DMS53 (cell line): ENCODE data around the gene SMYD5.
"Not testable (repeated sequence)": the region's sequence is repeated elsewhere in the genome, so short reads cannot be mapped to it uniquely, and the experiment has no call there.

ENCODE experiments used
- DNase-seq: peaks from one replicate; lab custom pipeline; 2025; lab: John Stamatoyannopoulos, UW

The SMYD5 gene

GRCh38 chr2:73214120-73215035 lies at the start of gene SMYD5:
Gene SMYD5 (plus strand): TSS chr2:73214245. CDS start chr2:73214267, 22 bp downstream.
- DNase-seq: peak; percentile 93

DNA sequence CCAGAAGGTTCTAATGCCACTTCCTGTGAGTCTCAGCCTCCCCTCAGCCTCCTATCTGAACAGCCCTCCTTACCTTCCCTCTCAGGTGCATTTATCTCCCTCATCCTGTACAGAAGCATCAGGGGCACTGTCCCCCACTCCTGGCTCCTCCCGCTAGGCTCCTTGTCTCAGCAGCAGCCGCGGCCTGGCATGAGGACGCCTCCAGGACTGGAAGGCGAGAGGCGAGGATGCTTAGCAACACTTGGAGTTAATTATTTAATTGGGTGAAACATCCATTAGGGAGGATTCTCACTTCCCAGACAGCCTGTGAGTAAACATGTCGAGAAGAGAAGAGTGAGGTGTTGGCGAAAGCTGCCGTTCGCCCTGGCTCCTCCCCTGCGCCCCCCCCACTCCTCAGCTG lies 48.1 kb upstream of the SMYD5 start:
- not testable (repeated sequence) for DNase-seq

DNA sequence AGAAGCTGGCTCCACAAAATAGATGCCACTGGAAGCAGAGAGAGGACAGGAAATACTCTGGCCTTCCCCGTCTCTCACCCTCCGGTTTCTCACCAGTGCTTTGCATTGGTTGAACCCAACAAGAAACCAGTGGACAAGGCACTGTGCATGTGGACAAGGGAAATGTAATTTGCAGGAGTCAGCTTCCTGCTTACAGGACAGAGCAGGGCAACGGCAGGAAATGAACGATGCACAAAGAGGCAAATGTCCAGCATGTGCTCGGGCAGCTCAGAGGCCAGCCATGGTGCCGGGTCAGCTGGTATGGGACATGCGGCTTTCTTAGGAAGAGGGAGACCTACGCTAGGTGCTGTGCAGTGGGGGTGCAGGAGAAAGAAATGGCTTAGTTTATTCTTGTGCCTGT lies 47.2 kb upstream of the SMYD5 start:
- DNase-seq: not testable (repeated sequence)

DNA sequence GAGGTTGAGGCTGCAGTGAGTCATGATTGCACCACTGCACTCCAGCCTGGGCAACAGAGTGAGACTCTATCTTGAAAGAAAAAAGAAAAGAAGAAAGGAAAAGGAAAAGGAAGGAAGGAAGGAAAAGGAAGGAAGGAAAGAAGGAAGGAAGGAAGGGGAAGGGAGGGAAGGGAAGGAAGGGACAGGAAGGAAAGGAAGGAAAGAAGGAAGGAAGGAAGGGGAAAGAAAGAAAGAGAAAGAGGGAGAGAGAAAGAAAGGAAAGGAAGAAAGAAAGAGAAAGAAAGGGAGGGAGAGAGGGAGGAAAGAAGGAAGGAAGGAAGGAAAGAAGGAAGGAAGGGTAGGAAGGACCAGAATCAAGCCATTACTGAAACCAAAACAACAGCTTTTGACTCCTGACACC lies 45.7 kb upstream of the SMYD5 start:
- DNase-seq: not testable (repeated sequence)

DNA sequence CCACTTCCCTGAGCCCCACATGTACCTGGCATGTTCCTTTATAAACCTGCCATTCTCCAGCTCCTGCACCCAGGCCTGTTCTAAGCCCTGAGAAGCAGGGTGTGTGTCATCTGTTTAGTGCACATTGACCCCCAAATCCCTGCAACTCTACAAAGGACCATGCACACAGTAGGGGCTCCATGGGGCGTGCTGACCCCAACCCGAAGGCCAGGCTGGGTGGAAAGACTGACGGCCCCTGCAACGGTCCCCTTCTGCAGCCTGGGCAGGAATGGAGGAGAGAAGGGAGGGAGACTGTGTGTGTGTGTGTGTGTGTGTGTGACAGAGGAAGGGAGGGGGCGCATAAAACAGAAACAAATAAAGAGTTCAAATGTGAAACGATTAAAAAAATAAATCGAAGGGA lies 43.7 kb upstream of the SMYD5 start:
- DNase-seq: not testable (repeated sequence)

GRCh38 chr2:73172963-73173362 lies 41.1 kb upstream of the SMYD5 start:
- no peak for DNase-seq

DNA sequence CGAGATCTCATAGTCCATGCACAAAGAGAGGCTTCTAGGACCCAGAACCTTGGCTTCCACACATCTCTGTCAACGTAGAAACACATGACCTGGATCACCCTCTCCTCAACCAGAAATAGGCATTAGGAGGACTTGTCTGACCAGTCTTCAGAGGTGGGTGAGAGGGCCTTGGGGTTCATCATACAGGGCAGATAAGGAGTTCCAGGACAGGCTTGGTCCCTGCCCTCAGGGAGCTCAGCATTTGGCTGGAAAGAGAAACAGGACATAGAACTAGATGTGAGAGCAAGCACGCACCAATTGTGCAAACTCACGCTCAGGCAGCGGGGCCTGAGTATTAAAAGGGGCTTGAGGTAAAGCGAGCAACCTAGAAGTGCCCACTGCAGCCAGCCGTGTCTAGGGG lies 40.3 kb upstream of the SMYD5 start:
- DNase-seq: no peak

- no peak for DNase-seq
Measured at GRCh38 chr2:73174244-73174643, 39.8 kb upstream of the SMYD5 start.

DNA sequence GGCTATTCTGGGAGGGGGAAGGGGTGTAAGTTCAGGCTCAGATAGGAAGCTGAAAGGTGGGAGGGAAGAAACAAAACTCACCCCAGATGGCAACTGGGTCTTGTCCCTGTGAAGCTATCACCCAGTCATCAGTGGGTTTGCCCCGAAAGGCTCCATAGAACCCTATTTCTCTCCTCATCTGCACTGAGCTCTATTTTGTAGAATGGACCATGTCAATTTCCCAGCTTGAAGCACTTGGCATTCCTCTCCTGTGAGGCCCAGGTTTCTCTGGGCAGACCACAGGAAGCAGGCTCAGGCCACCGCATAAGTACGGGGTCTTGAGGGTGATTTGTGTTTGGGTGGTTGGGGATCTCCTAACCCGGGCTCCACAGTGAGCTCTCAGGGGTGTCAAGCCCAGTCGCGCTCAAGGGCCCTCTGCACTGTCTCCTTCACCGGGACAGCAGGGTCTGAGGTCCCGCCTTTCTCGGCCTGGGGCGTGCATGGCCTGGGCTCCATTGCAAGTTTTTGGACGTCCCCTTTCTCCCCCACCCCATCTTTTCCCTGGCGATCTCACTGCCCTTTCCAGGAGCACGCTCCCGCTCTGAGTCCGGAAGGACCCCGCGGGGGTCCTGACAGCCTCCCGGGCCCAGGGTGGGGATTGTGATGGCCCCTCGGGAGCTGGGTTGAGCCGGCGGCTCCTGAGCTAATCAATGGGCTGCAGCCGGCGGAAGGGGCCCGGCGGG lies 38.9 kb upstream of the SMYD5 start:
- no peak for DNase-seq

DNA sequence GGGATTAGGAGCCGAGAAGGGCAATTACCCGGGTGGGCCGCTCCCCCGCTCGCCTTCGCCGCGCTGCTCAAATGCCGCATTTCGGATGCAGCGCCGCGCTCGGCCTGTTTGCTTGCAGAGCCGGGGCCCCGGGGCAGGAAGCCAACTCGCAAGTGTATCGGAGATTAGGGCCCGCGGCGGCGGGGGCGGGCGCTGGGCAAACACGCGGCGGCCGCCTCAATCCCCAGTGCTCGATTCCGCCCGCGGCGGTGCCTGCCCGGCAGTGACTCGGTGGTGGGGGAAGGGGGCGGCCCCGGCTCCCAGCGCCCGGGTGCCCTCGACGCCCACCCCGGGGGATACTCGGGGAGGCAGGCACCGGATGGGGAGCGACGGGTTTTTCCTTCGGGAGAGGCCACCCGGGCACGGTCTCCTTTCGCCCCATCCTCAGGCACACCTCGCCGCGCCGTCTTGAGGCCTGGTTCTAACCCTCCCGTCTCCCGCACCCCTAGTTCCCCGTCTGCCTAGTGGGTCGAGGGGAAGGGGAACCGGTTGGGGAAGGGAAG lies 38.3 kb upstream of the SMYD5 start:
- DNase-seq: peak; percentile 83

DNA sequence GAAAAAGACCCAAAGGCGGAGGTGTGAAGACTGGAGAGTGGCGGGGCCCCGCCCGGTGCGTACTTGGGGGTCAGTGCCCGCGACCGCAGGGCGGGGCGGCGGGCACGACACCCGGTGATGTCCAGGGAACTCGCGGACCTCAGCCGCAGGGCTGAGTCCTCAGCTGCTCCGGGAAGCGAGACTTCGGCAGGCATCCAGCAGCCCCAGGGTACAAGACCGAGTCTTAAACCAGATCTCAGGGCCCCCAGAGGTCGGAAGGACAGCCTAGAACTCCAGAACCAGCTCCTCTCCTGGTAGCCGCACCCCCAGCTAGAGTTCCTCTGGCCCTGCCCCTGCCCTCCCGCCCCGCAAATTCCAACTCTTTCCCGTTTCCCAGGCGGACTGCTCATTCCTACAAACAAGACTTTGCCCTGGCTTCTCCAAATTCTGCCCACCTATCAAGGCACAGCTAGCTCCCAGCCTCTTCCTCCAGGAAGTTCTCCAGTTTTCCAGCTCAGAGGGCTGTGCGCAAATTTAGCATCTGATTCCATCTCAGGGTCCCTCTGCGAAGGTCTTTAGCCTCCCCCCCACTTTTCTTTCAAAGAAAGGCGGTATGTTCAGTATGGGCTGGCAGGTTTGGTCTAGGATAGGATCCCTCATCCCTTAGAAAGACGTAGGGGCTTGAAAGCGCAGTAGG lies 37.7 kb upstream of the SMYD5 start:
- DNase-seq: peak; percentile 66

GRCh38 chr2:73176881-73177644 lies 37.0 kb upstream of the SMYD5 start:
- DNase-seq: peak; percentile 91

DNA sequence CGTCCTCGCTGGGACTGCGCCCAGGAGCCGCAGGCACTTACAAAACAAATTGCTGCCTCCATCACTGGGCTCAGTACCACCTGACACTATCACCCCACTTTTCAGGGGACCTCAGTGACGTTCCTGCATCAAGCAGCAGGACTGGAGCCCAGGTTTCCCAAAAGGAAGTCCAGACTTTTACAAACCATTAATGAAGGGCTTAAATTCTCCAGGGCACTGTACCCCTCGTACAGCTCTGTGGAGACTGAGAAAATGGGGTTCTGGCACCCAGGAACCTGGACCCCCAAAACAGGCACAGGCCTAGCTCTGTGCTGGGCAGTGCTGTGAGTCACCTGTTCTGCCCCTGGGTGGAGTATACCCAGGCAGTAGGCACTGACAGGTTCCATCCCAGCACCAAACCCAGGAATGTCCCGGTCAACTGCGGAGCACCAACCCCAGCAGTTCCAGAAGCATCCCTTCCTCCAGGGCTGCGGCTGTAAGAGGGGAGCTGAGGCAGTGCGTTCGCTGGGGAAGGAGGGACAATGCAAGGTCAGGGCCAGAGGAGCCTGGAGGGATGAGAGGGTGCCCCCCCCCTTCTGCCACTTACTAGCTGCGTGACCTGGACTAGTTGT lies 36.3 kb upstream of the SMYD5 start:
- DNase-seq: peak; percentile 51

- no peak for DNase-seq
Measured at GRCh38 chr2:73185965-73186364, 28.1 kb upstream of the SMYD5 start.

DNA sequence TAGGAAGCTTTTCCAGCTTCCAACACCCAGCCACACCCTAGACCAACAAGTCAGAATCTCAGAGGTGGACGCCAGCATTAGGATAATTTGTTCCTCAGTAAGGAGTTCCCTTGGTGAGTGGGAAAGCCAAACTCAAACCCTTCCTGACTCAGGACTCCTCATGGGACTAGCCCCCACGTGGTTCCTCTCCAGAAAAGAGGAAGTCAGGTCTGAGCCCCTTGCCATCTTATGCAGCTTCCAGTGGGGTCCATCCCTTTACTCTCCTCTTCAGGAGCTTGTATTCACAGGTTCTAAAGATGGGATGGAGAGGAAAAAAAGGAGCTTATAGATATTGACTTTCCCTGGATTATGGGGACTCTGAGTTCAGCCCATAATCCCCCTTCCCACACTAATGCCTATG lies 26.5 kb upstream of the SMYD5 start:
- no peak for DNase-seq

GRCh38 chr2:73197579-73197978 lies 16.5 kb upstream of the SMYD5 start:
- no peak for DNase-seq

DNA sequence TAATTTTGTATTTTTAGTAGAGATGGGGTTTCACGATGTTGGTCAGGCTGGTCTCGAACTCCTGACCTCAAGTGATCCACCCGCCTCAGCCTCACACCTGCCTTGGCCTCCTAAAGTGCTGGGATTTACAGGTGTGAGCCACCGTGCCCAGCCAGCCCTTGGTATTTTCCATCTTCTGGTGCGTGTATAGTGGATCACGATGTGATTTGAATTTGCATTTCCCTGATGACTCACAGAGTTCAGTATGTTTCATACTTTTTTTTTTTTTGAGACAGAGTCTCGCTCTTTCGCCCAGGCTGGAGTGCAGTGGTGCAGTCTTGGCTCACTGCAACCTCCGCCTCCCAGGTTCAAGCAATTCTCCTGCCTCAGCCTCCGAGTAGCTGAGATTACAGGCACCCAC lies 13.8 kb upstream of the SMYD5 start:
- peak; percentile 35 for DNase-seq

DNA sequence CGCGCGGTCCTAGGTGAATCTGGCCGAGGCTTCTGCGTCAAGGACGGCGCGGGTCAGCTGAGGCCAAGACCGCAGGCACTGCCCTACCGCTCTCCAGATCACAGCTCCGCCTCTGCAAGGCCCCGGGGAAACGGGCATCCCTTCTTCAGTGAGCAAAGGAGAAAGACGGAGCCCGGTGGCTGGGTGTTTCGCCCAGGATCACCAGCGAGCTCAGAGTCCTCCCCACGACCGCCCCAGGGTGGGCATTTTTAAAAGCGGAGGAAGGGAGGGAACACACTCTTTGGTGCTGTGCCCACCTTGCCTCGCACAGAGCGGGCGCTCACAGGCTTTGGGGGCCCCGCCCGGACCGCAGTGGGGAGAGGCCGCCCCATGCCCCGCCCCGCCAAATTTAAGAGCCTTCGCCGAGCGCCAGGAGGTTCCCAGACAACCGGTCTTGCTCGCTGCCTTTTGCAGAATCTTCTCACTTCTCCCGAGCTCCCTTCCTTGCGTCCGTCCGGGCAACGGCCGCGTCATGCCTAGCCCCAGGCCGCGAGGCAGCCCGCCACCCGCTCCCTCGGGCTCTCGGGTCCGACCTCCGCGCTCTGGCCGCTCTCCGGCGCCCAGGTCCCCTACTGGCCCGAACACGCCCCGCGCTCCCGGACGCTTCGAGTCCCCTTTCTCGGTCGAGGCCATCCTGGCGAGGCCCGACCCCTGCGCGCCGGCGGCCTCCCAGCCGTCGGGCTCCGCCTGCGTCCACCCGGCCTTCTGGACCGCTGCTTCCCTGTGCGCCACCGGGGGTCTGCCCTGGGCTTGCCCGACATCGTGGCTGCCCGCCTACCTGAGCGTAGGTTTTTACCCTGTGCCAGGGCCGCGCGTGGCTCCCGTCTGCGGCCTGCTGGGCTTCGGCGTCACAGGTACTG lies 11.6 kb upstream of the SMYD5 start, which contains the start of gene NOTO:
Gene NOTO (plus strand): TSS at position 419 of the 899 bp plus-strand sequence. CDS start 93 bp downstream, at position 512.
- DNase-seq: peak; percentile 74

GRCh38 chr2:73203055-73203681 lies 10.9 kb upstream of the SMYD5 start:
- peak; percentile 77 for DNase-seq
